H9 (cell line): ENCODE results near the gene ZFPL1. TPM values are rescaled to one million over a fixed set of nuclear protein-coding genes. Genes with fewer than 3 reads are reported as not detected.

Source experiments
- DNase-seq: peaks from one replicate; pipeline ENCODE4 v3.0.0-alpha.2; 2017
- H2AFZ ChIP-seq: one replicate; pipeline ENCODE4 v1.6.1; 2013; ENCODE audit warnings: mild to moderate bottlenecking, low read length, control low read depth, moderate library complexity
- H2AK5ac ChIP-seq: 2 replicates; pipeline ENCODE4 v1.6.1; 2013; ENCODE audit warnings: low read length, control low read depth, mixed read lengths; ENCODE audit not compliant: insufficient read length
- H2BK120ac ChIP-seq: one replicate; pipeline ENCODE4 v1.6.1; 2013; ENCODE audit warnings: low read depth, mild to moderate bottlenecking, low read length, control low read depth, inconsistent platforms; ENCODE audit not compliant: poor library complexity, severe bottlenecking
- H2BK12ac ChIP-seq: 2 replicates; pipeline ENCODE4 v1.6.1; 2013; ENCODE audit warnings: low read length, control low read depth, mixed read lengths, low read depth; ENCODE audit not compliant: insufficient read length
- H2BK15ac ChIP-seq: 2 replicates; pipeline ENCODE4 v1.6.1; 2013; ENCODE audit warnings: low read depth, low read length, control low read depth
- H2BK20ac ChIP-seq: one replicate; pipeline ENCODE4 v1.6.1; 2013; ENCODE audit warnings: low read depth, mild to moderate bottlenecking, low read length, control low read depth, inconsistent platforms; ENCODE audit not compliant: poor library complexity, severe bottlenecking
- H2BK5ac ChIP-seq: 2 replicates; pipeline ENCODE4 v1.6.1; 2013; ENCODE audit warnings: low read length, control low read depth, mixed read lengths; ENCODE audit not compliant: insufficient read length
- H3K14ac ChIP-seq: 2 replicates; pipeline ENCODE4 v1.6.1; 2013; ENCODE audit warnings: low read length, control low read depth; ENCODE audit not compliant: insufficient read depth
- H3K18ac ChIP-seq: 2 replicates; pipeline ENCODE4 v1.6.1; 2013; ENCODE audit warnings: low read depth, mild to moderate bottlenecking, mixed read lengths, low read length, control low read depth; ENCODE audit not compliant: insufficient read length
- H3K23ac ChIP-seq: 2 replicates; pipeline ENCODE4 v1.6.1; 2013; ENCODE audit warnings: low read length, control low read depth, mixed read lengths, low read depth; ENCODE audit not compliant: insufficient read length
- H3K23me2 ChIP-seq: 2 replicates; pipeline ENCODE4 v1.6.1; 2013; ENCODE audit warnings: low read depth, mild to moderate bottlenecking, mixed read lengths, low read length, control low read depth; ENCODE audit not compliant: insufficient read length, poor library complexity, severe bottlenecking
- H3K27ac ChIP-seq: 2 replicates; pipeline ENCODE4 v1.5.1; 2013; ENCODE audit warnings: low read length, control low read depth, mixed read lengths, low read depth; ENCODE audit not compliant: insufficient read length
- H3K27me3 ChIP-seq: 2 replicates; pipeline ENCODE4 v1.6.1; 2013; ENCODE audit warnings: low read length, control low read depth, inconsistent platforms; ENCODE audit not compliant: insufficient read depth
- H3K4ac ChIP-seq: 2 replicates; pipeline ENCODE4 v1.6.1; 2013; ENCODE audit warnings: low read depth, mild to moderate bottlenecking, control low read depth, inconsistent platforms, low read length, moderate library complexity
- H3K4me1 ChIP-seq: 2 replicates; pipeline ENCODE4 v1.6.1; 2013; ENCODE audit warnings: low read length, control low read depth, inconsistent platforms; ENCODE audit not compliant: insufficient read depth
- H3K4me2 ChIP-seq: 2 replicates; pipeline ENCODE4 v1.6.1; 2013; ENCODE audit warnings: low read length, control low read depth, mixed read lengths; ENCODE audit not compliant: insufficient read length, insufficient read depth
- H3K56ac ChIP-seq: 2 replicates; pipeline ENCODE4 v1.6.1; 2013; ENCODE audit warnings: low read depth, mild to moderate bottlenecking, mixed read lengths, low read length, control low read depth; ENCODE audit not compliant: insufficient read length
- H3K79me1 ChIP-seq: 2 replicates; pipeline ENCODE4 v1.6.1; 2013; ENCODE audit warnings: low read depth, mild to moderate bottlenecking, moderate library complexity, low read length, control low read depth, inconsistent platforms; ENCODE audit not compliant: insufficient read depth, poor library complexity, severe bottlenecking
- H3K79me2 ChIP-seq: 2 replicates; pipeline ENCODE4 v1.6.1; 2013; ENCODE audit warnings: low read length, control low read depth, inconsistent platforms; ENCODE audit not compliant: insufficient read depth
- H3K9ac ChIP-seq: 2 replicates; pipeline ENCODE4 v1.6.1; 2013; ENCODE audit warnings: low read length, control low read depth, mixed read lengths; ENCODE audit not compliant: insufficient read length; ENCODE audit errors: extremely low read depth
- H3K9me3 ChIP-seq: one replicate; pipeline ENCODE4 v1.6.1; 2013; ENCODE audit warnings: low read depth, low read length, inconsistent platforms; ENCODE audit not compliant: control insufficient read depth
- H3T11ph ChIP-seq: one replicate; pipeline ENCODE4 v1.6.1; 2013; ENCODE audit warnings: mild to moderate bottlenecking, low read length, control low read depth, inconsistent platforms
- H4K20me1 ChIP-seq: one replicate; pipeline ENCODE4 v1.6.1; 2013; ENCODE audit not compliant: control insufficient read depth, insufficient read length, insufficient read depth
- H4K5ac ChIP-seq: 2 replicates; pipeline ENCODE4 v1.6.1; 2013; ENCODE audit warnings: low read depth, mild to moderate bottlenecking, mixed read lengths, low read length, control low read depth; ENCODE audit not compliant: insufficient read length
- H4K8ac ChIP-seq: replicated peaks from 2 replicates; pipeline ENCODE4 v1.6.1; 2013; ENCODE audit warnings: low read length, control low read depth, mixed read lengths, low read depth; ENCODE audit not compliant: insufficient read length
- H4K91ac ChIP-seq: 2 replicates; pipeline ENCODE4 v1.6.1; 2013; ENCODE audit warnings: low read depth, mild to moderate bottlenecking, moderate library complexity, mixed read lengths, low read length, control low read depth; ENCODE audit not compliant: insufficient read length
- H3K27ac Mint-ChIP-seq, 3 experiments: 2 replicates in 2 of 3; 3 replicates in 1 of 3; pipeline ENCODE4 v1.8.0; 2020 to 2021; ENCODE audit warnings: mixed read lengths in 3 of 3, mild to moderate bottlenecking in 1 of 3, moderate library complexity in 1 of 3
- H3K27me3 Mint-ChIP-seq: 2 replicates; pipeline ENCODE4 v1.8.0; 2021; ENCODE audit warnings: low read depth, mild to moderate bottlenecking, moderate library complexity, mixed read lengths
- H3K36me3 Mint-ChIP-seq, 3 experiments: 2 replicates in 2 of 3; 3 replicates in 1 of 3; pipeline ENCODE4 v1.8.0; 2020 to 2021; ENCODE audit warnings: low read depth in 3 of 3, mixed read lengths in 3 of 3; ENCODE audit not compliant: insufficient read depth in 1 of 3
- H3K4me1 Mint-ChIP-seq, 2 experiments: 2 replicates each; pipeline ENCODE4 v1.8.0; 2020; ENCODE audit warnings: mixed read lengths in 2 of 2
- H3K4me3 Mint-ChIP-seq, 2 experiments: 2 replicates in 1 of 2; 3 replicates in 1 of 2; pipeline ENCODE4 v1.8.0; 2020 to 2021; ENCODE audit warnings: mild to moderate bottlenecking in 2 of 2, mixed read lengths in 2 of 2, moderate library complexity in 1 of 2
- H3K9me3 Mint-ChIP-seq, 2 experiments: 2 replicates in 1 of 2; 3 replicates in 1 of 2; pipeline ENCODE4 v1.8.0; 2020; ENCODE audit warnings: mild to moderate bottlenecking in 2 of 2, mixed read lengths in 2 of 2, moderate library complexity in 1 of 2
- WGBS: extraction: QIAGEN DNeasy Blood & Tissue Kit; methylation state at CpG from one replicate; pipeline ENCODE4 v1.1.7; 2013; ENCODE audit warnings: missing lambda C conversion rate, low lambda C conversion rate, mixed read lengths; ENCODE audit not compliant: insufficient read length; ENCODE audit errors: extremely low coverage; 5-methylcytosine and 5-hydroxymethylcytosine counted together
- total RNA-seq: library from RNA; stranded (reverse); gene quantifications from 2 replicates; pipeline ENCODE4 v1.2.1, GENCODE V29; 2021
- TF ChIP-seq, protein P1 (sequence below): fragments of 200-600 bp; sonication (generic); conservative IDR thresholded peaks from 3 replicates; pipeline ENCODE4 v1.8.0; 2021; ENCODE audit warnings: antibody characterized with exemption, mild to moderate bottlenecking

Gene ZFPL1
- total RNA-seq, 1 experiment from 2014 or later: 24.2 TPM

- H3K27ac ChIP-seq: no peak overlapping the region
- H3K9me3 ChIP-seq: no peaks in the 10 kb centered on the region
- H3K4me3 Mint-ChIP-seq: peak overlapping the region in 1 of 2 experiments; percentile 46; a peak in 1 of 5 replicates
- no peak overlapping the region for H3K27ac Mint-ChIP-seq
- H2AK5ac ChIP-seq: no peak overlapping the region
- no peak overlapping the region for H3K9ac ChIP-seq
- no peak overlapping the region for H3K23ac ChIP-seq
- H3K56ac ChIP-seq: no peak overlapping the region
- no peak overlapping the region for H3K18ac ChIP-seq
- H3K9me3 Mint-ChIP-seq: no peaks in the 10 kb centered on the region
- no peaks in the 10 kb centered on the region for H4K20me1 ChIP-seq
- H2BK5ac ChIP-seq: no peak overlapping the region
- H3K23me2 ChIP-seq: no peaks in the 10 kb centered on the region
- H3K27me3 ChIP-seq: no peaks in the 10 kb centered on the region
- peaks cover 42 to 67% (median 65%) of the 10 kb centered on the region in 3 experiments for H3K36me3 Mint-ChIP-seq
- no peak overlapping the region for H3K4me2 ChIP-seq
- no peak overlapping the region for H2BK15ac ChIP-seq
- H3K4me1 Mint-ChIP-seq: peaks cover 8 to 10% of the 10 kb centered on the region in 2 experiments
- H4K91ac ChIP-seq: no peak overlapping the region
- DNase-seq: no peak
- no peak overlapping the region for H3T11ph ChIP-seq
- H3K4me1 ChIP-seq: no peaks in the 10 kb centered on the region
- no peak overlapping the region for H4K8ac ChIP-seq
- no peak overlapping the region for H2BK20ac ChIP-seq
- no CpG with 5 or more reads among the region's 4 CpGs for WGBS
- no peak overlapping the region for H3K4ac ChIP-seq
- H3K79me1 ChIP-seq: peaks cover 13% of the 10 kb centered on the region
- H2AFZ ChIP-seq: no peak overlapping the region
- H4K5ac ChIP-seq: no peak overlapping the region
- no peak overlapping the region for H3K14ac ChIP-seq
- H2BK12ac ChIP-seq: no peak overlapping the region
- TF ChIP-seq, protein P1, sequence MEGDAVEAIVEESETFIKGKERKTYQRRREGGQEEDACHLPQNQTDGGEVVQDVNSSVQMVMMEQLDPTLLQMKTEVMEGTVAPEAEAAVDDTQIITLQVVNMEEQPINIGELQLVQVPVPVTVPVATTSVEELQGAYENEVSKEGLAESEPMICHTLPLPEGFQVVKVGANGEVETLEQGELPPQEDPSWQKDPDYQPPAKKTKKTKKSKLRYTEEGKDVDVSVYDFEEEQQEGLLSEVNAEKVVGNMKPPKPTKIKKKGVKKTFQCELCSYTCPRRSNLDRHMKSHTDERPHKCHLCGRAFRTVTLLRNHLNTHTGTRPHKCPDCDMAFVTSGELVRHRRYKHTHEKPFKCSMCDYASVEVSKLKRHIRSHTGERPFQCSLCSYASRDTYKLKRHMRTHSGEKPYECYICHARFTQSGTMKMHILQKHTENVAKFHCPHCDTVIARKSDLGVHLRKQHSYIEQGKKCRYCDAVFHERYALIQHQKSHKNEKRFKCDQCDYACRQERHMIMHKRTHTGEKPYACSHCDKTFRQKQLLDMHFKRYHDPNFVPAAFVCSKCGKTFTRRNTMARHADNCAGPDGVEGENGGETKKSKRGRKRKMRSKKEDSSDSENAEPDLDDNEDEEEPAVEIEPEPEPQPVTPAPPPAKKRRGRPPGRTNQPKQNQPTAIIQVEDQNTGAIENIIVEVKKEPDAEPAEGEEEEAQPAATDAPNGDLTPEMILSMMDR: no peak
- no peaks in the 10 kb centered on the region for H3K27me3 Mint-ChIP-seq
- H3K79me2 ChIP-seq: no peaks in the 10 kb centered on the region
- H2BK120ac ChIP-seq: no peak overlapping the region
Measured at GRCh38 chr11:65077451-65077850, 6.6 kb upstream of the ZFPL1 start.
